C4-2B (cell line): ENCODE measurements around the gene BUD31.

ENCODE experiments used
- H3K27ac ChIP-seq: fragments of 450-650 bp; 2 replicates; pipeline ENCODE4 v1.5.1; 2017
- CTCF ChIP-seq: fragments of 450-650 bp; conservative IDR thresholded peaks from 2 replicates; pipeline ENCODE4 v1.5.1; 2017; ENCODE audit warnings: mild to moderate bottlenecking
- ZFX ChIP-seq: fragments of 450-650 bp; IDR thresholded peaks from 2 replicates; pipeline ENCODE4 v1.6.1; 2017

Gene BUD31

GRCh38 chr7:99449326-99449725, 40.6 kb downstream of the BUD31 start:
- TF ChIP-seq CTCF (no peak), ZFX (no peak)
- H3K27ac ChIP-seq, result no peak overlapping the region

- no peak for TF ChIP-seq ZFX
- TF ChIP-seq CTCF, result no peak
- no peak overlapping the region for H3K27ac ChIP-seq
Measured at GRCh38 chr7:99451936-99452335, 43.2 kb downstream of the BUD31 start.

- H3K27ac ChIP-seq, result no peak overlapping the region
- TF ChIP-seq ZFX (no peak), CTCF (no peak)
Measured at GRCh38 chr7:99452541-99452940, 43.8 kb downstream of the BUD31 start.

GRCh38 chr7:99453105-99453504, 44.3 kb downstream of the BUD31 start:
- no peak overlapping the region for H3K27ac ChIP-seq
- TF ChIP-seq CTCF (no peak), ZFX (no peak)

- no peak overlapping the region for H3K27ac ChIP-seq
- TF ChIP-seq CTCF, result no peak
- TF ChIP-seq ZFX, result no peak
Measured at GRCh38 chr7:99455874-99456273, 47.1 kb downstream of the BUD31 start.

- no peak overlapping the region for H3K27ac ChIP-seq
- TF ChIP-seq CTCF (no peak), ZFX (no peak)
Measured at GRCh38 chr7:99456288-99456687, 47.5 kb downstream of the BUD31 start.

- no peak for TF ChIP-seq ZFX
- TF ChIP-seq CTCF, result no peak
- no peak overlapping the region for H3K27ac ChIP-seq
Measured at GRCh38 chr7:99457050-99457649, 48.4 kb downstream of the BUD31 start.
